BLaER1 (cell line): ENCODE results near the gene SPTBN2.
A peak's percentile ranks its signal among the peaks of the same experiment; 100 is the strongest.

ENCODE experiments used
- H3K27ac ChIP-seq: shearing (Covaris generic); formaldehyde crosslinking; 2 replicates; pipeline ENCODE4 v1.8.1; 2022
- H3K27me3 ChIP-seq: shearing (Covaris generic); formaldehyde crosslinking; 2 replicates; pipeline ENCODE4 v1.8.1; 2022
- H3K36me3 ChIP-seq: shearing (Covaris generic); formaldehyde crosslinking; 2 replicates; pipeline ENCODE4 v1.8.1; 2022
- H3K4me1 ChIP-seq: shearing (Covaris generic); formaldehyde crosslinking; 2 replicates; pipeline ENCODE4 v1.8.1; 2022
- H3K4me2 ChIP-seq: shearing (Covaris generic); formaldehyde crosslinking; 2 replicates; pipeline ENCODE4 v1.8.1; 2022
- H3K4me3 ChIP-seq: shearing (Covaris generic); formaldehyde crosslinking; 2 replicates; pipeline ENCODE4 v1.8.1; 2022
- H3K9ac ChIP-seq: shearing (Covaris generic); formaldehyde crosslinking; 2 replicates; pipeline ENCODE4 v1.8.1; 2022
- H3K9me3 ChIP-seq: shearing (Covaris generic); formaldehyde crosslinking; 2 replicates; pipeline ENCODE4 v1.8.1; 2022
- H4K20me1 ChIP-seq: shearing (Covaris generic); formaldehyde crosslinking; 2 replicates; pipeline ENCODE4 v1.8.1; 2022
- Cebpa-rat ChIP-seq: shearing (Covaris generic); IDR thresholded peaks from 2 replicates; pipeline ENCODE4 v1.8.1; 2022

Gene SPTBN2

GRCh38 chr11:66696146-66696545 is 32.9 kb downstream of the SPTBN2 start:
- TF ChIP-seq Cebpa-rat, result no peak
- Histone ChIP-seq H3K27ac (no peak overlapping the region), H3K9me3 (no peaks in the 10 kb centered on the region), H3K27me3 (no peaks in the 10 kb centered on the region), H3K4me3 (no peak overlapping the region), H4K20me1 (peaks cover 43% of the 10 kb centered on the region; the same call in 1 of the 2 replicates), H3K9ac (peak overlapping the region; percentile 5; the same call in 1 of the 2 replicates), H3K4me2 (no peak overlapping the region), H3K36me3 (peaks cover 98% of the 10 kb centered on the region), H3K4me1 (no peaks in the 10 kb centered on the region)

- Histone ChIP-seq H3K9me3 (no peaks in the 10 kb centered on the region), H3K9ac (no peak overlapping the region), H3K4me1 (no peaks in the 10 kb centered on the region), H3K27ac (no peak overlapping the region), H3K27me3 (no peaks in the 10 kb centered on the region), H3K4me3 (no peak overlapping the region), H3K4me2 (no peak overlapping the region), H3K36me3 (peaks cover 98% of the 10 kb centered on the region), H4K20me1 (peaks cover 35% of the 10 kb centered on the region; the same call in 1 of the 2 replicates)
- no peak for TF ChIP-seq Cebpa-rat
These were observed 34.2 kb downstream of the SPTBN2 start for GRCh38 chr11:66694732-66695207.

- Histone ChIP-seq H3K9ac (no peak overlapping the region), H3K4me1 (no peaks in the 10 kb centered on the region), H3K27me3 (no peaks in the 10 kb centered on the region), H3K4me2 (no peak overlapping the region), H3K4me3 (no peak overlapping the region), H3K36me3 (peaks cover 98% of the 10 kb centered on the region), H3K27ac (no peak overlapping the region), H3K9me3 (no peaks in the 10 kb centered on the region), H4K20me1 (peaks cover 31% of the 10 kb centered on the region; the same call in 1 of the 2 replicates)
- no peak for TF ChIP-seq Cebpa-rat
These were observed 35.0 kb downstream of the SPTBN2 start for GRCh38 chr11:66694056-66694410.

- Histone ChIP-seq H3K27ac (no peak overlapping the region), H3K9me3 (no peaks in the 10 kb centered on the region), H3K9ac (no peak overlapping the region), H3K4me3 (no peak overlapping the region), H4K20me1 (peaks cover 26% of the 10 kb centered on the region; the same call in 1 of the 2 replicates), H3K36me3 (peaks cover 98% of the 10 kb centered on the region), H3K27me3 (no peaks in the 10 kb centered on the region), H3K4me2 (no peak overlapping the region), H3K4me1 (no peaks in the 10 kb centered on the region)
- no peak for TF ChIP-seq Cebpa-rat
These were observed 35.5 kb downstream of the SPTBN2 start for GRCh38 chr11:66693356-66694055.

- Histone ChIP-seq H3K27me3 (no peaks in the 10 kb centered on the region), H3K4me1 (no peaks in the 10 kb centered on the region), H3K9me3 (no peaks in the 10 kb centered on the region), H3K4me2 (no peak overlapping the region), H3K36me3 (peaks cover 98% of the 10 kb centered on the region), H3K27ac (no peak overlapping the region), H3K4me3 (no peak overlapping the region), H3K9ac (no peak overlapping the region), H4K20me1 (peaks cover 20% of the 10 kb centered on the region; the same call in 1 of the 2 replicates)
- TF ChIP-seq Cebpa-rat, result no peak
These were observed 36.1 kb downstream of the SPTBN2 start for GRCh38 chr11:66692871-66693331.

- peaks cover 98% of the 10 kb centered on the region for H3K36me3 ChIP-seq
These were observed 36.6 kb downstream of the SPTBN2 start for GRCh38 chr11:66692446-66692845.

GRCh38 chr11:66691311-66691980 is 37.6 kb downstream of the SPTBN2 start:
- Histone ChIP-seq H3K27me3 (no peaks in the 10 kb centered on the region), H3K27ac (no peak overlapping the region), H3K4me2 (no peak overlapping the region), H3K36me3 (peaks cover 98% of the 10 kb centered on the region), H3K9me3 (no peaks in the 10 kb centered on the region), H4K20me1 (peaks cover 15% of the 10 kb centered on the region; the same call in 1 of the 2 replicates), H3K9ac (no peak overlapping the region), H3K4me3 (no peak overlapping the region), H3K4me1 (no peaks in the 10 kb centered on the region)
- TF ChIP-seq Cebpa-rat, result no peak

More at GRCh38 chr11:66692446-66692845, 36.6 kb downstream of the SPTBN2 start:
- H3K27me3 ChIP-seq, result no peaks in the 10 kb centered on the region
- H4K20me1 ChIP-seq, result peaks cover 16% of the 10 kb centered on the region; the same call in 1 of the 2 replicates
- TF ChIP-seq Cebpa-rat, result no peak
- H3K9me3 ChIP-seq, result no peaks in the 10 kb centered on the region
- no peaks in the 10 kb centered on the region for H3K4me1 ChIP-seq
- H3K9ac ChIP-seq, result no peak overlapping the region
- H3K4me3 ChIP-seq, result no peak overlapping the region
- H3K27ac ChIP-seq, result no peak overlapping the region
- no peak overlapping the region for H3K4me2 ChIP-seq

- H3K36me3 ChIP-seq, result peaks cover 97% of the 10 kb centered on the region
- H3K9ac ChIP-seq, result no peak overlapping the region
- no peaks in the 10 kb centered on the region for H3K4me1 ChIP-seq
- H3K9me3 ChIP-seq, result no peaks in the 10 kb centered on the region
- no peak overlapping the region for H3K4me2 ChIP-seq
- peaks cover 7% of the 10 kb centered on the region; the same call in 1 of the 2 replicates for H4K20me1 ChIP-seq
- H3K27ac ChIP-seq, result no peak overlapping the region
- H3K27me3 ChIP-seq, result no peaks in the 10 kb centered on the region
- no peak for TF ChIP-seq Cebpa-rat
- H3K4me3 ChIP-seq, result no peak overlapping the region
These were observed 39.1 kb downstream of the SPTBN2 start for GRCh38 chr11:66689661-66690590.
